ENCODE data around the gene HBA1. TPM values are rescaled to one million over a fixed set of nuclear protein-coding genes. Genes with fewer than 3 reads are reported as not detected.
A peak's percentile ranks its signal among the peaks of the same experiment; 100 is the strongest.
"Not testable (repeated sequence)": the region's sequence is repeated elsewhere in the genome, so short reads cannot be mapped to it uniquely, and the experiment has no call there.

HBA1 gene
- total RNA-seq, result not detected

DNA sequence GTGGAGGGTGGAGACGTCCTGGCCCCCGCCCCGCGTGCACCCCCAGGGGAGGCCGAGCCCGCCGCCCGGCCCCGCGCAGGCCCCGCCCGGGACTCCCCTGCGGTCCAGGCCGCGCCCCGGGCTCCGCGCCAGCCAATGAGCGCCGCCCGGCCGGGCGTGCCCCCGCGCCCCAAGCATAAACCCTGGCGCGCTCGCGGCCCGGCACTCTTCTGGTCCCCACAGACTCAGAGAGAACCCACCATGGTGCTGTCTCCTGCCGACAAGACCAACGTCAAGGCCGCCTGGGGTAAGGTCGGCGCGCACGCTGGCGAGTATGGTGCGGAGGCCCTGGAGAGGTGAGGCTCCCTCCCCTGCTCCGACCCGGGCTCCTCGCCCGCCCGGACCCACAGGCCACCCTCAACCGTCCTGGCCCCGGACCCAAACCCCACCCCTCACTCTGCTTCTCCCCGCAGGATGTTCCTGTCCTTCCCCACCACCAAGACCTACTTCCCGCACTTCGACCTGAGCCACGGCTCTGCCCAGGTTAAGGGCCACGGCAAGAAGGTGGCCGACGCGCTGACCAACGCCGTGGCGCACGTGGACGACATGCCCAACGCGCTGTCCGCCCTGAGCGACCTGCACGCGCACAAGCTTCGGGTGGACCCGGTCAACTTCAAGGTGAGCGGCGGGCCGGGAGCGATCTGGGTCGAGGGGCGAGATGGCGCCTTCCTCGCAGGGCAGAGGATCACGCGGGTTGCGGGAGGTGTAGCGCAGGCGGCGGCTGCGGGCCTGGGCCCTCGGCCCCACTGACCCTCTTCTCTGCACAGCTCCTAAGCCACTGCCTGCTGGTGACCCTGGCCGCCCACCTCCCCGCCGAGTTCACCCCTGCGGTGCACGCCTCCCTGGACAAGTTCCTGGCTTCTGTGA, at the start of gene HBA1:
Gene HBA1 (plus strand): TSS at position 204 of the 906 bp plus-strand sequence. CDS start 37 bp downstream, at position 241.
- Mint-ChIP-seq H3K4me1 (peaks cover 12% of the 10 kb centered on the region), H3K27me3 (peaks cover 57% of the 10 kb centered on the region)
- not testable (repeated sequence) for H3K4me3 Mint-ChIP-seq, H3K9me3 Mint-ChIP-seq, H3K27ac Mint-ChIP-seq, H3K36me3 Mint-ChIP-seq
- peak; percentile 25 for DNase-seq

DNA sequence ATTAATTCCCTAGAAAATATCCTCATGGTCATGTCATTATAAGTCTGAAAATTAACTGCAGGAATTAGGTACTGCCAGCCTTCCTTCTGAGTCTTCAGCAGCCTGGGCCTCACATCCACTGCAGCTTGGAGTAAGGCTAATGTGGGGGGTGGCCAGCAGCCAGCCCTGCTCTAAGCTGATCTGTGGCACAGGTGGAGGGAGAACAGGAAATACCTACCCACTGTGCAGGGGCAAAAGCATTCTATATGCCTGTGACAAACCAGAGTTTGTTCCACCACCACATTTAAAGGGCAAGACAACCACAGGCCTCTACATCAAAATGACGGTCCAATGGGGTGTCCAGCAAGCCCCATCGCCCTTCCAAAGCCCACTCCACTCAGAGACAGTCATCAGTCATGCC, 47.4 kb upstream of the HBA1 start:
- no peak overlapping the region for H3K27ac Mint-ChIP-seq
- H3K9me3 Mint-ChIP-seq, result no peaks in the 10 kb centered on the region
- no peak overlapping the region for H3K4me3 Mint-ChIP-seq

DNA sequence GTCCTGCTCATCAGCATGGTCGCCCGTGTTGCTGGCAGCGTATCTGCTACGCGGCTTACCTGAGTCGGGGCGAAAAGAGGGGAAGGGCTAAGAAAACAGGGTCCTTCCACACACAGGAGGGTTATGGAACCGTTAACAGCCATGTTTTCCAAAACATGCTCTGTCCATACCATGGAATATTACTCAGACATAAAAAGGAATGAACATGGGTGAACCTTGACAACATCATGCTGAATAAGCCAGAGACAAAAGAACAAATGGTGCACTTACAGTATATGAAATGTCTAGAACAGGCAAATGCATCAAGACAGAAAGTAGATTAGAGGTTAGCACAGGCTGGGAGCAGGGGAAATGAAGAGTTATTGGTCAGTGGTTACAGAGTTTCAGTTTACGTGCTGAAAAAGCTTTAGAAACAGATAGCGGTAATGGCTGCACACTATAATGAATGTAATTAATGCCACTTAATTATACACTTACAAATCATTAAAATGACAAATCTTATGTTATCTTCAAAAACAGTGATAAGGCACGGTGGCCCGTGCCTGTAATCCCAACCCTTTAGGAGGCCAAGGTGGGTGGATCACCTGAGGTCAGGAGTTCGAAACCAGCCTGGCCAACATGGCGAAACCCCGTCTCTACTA, 45.8 kb upstream of the HBA1 start:
- Mint-ChIP-seq H3K27me3 (no peaks in the 10 kb centered on the region), H3K9me3 (no peaks in the 10 kb centered on the region), H3K36me3 (peaks cover 10% of the 10 kb centered on the region), H3K4me3 (no peak overlapping the region), H3K27ac (no peak overlapping the region), H3K4me1 (peaks cover 28% of the 10 kb centered on the region)
- DNase-seq, result no peak

More for the DNA sequence above, 47.4 kb upstream of the HBA1 start:
- Mint-ChIP-seq H3K4me1 (peaks cover 23% of the 10 kb centered on the region), H3K27me3 (no peaks in the 10 kb centered on the region), H3K36me3 (peaks cover 4% of the 10 kb centered on the region)
- no peak for DNase-seq

DNA sequence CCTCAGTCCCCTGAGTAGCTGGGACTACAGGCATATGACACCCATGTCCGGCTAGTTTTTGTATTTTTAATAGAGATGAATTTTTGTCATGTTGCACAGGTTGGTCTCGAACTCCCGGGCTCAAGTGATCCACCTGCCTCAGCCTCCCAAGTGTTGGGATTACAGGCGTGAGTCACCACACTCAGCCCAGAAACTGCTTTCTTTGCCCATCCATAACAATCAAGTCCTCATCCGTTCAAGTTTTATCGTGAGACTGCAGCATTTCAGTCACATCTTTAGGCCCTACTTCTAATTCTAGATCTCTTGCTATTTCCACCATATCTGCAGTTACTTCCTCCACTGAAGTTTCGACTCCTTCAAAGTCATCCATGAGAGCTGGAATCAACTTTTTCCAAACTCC, 44.4 kb upstream of the HBA1 start:
- no peaks in the 10 kb centered on the region for H3K9me3 Mint-ChIP-seq
- no peaks in the 10 kb centered on the region for H3K27me3 Mint-ChIP-seq
- H3K4me3 Mint-ChIP-seq, result no peak overlapping the region
- H3K4me1 Mint-ChIP-seq, result peaks cover 34% of the 10 kb centered on the region
- H3K36me3 Mint-ChIP-seq, result peaks cover 14% of the 10 kb centered on the region
- no peak for DNase-seq
- no peak overlapping the region for H3K27ac Mint-ChIP-seq

DNA sequence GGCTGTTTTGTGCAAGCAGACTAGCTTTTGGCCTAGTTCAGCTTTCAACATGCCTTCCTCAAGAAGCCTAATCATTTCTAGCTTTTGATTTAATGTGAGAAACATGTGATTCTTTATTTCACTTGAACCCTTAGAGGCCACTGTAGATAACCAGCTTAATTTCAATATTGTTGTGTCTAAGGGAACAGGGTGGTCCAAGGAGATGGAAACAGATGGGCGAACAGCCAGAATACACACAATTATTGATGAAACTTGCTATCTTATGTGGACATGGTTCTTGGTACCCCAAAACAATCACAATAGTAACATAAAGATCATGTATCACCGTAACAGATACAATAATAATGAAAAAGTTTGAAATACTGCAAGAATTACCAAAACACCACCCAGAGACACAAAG, 42.8 kb upstream of the HBA1 start:
- no peak for DNase-seq
- Mint-ChIP-seq H3K27ac (no peak overlapping the region), H3K9me3 (no peaks in the 10 kb centered on the region), H3K4me1 (peaks cover 34% of the 10 kb centered on the region), H3K36me3 (peaks cover 15% of the 10 kb centered on the region), H3K27me3 (no peaks in the 10 kb centered on the region), H3K4me3 (no peak overlapping the region)

DNA sequence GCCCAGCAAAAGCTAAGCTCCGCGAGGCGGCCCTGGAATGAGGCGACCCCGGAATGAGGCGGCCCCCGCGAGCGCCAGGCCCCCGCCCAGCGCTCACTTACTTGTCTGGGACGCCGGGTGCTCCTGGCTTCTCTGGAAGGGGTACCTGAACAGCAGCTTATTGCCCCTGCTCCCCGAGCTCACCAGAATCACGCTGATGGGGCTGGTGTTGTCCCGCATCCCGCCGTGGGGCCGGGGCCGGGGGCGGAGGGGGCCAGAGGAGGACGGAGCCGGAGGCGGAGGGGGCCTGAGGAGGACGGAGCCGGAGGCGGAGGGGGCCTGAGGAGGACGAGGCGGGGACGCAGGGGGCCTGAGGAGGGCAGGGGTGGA, 38.4 kb upstream of the HBA1 start:
- Mint-ChIP-seq H3K4me3 (peak overlapping the region; percentile 84), H3K27me3 (no peaks in the 10 kb centered on the region), H3K9me3 (no peaks in the 10 kb centered on the region), H3K27ac (peak overlapping the region; percentile 83), H3K36me3 (peaks cover 12% of the 10 kb centered on the region), H3K4me1 (peaks cover 16% of the 10 kb centered on the region)
- DNase-seq, result peak; percentile 34

DNA sequence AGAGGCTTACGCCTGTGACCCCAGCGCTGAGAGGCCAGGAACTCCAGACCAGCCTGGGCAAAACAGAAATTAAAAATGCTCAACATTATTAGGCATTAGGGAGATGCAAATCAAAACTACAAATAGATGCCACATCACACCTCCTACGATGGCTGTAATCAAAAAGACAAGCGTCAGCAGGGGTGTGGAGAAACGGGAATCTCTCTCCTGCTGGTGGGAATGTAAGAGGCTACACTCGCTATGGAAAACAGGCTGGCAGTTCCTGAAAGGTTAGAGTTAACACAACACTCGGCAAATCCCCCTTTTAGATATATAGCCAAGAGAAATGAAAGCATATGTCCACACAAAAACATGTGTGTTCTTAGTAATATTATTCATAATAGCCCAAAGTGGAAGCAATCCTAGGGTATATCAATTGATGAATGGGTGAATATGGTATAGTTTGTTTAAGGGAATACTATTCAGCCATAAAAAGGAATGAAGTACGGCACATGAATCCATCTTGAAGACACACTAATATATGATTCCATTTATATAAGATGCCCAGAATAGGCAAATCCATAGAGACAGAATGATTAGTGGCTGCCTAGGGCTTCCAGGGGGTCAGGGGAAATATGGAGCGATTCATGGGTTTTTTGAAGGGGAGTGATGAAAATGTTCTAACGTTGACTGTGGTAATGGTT, 36.2 kb upstream of the HBA1 start:
- no peak overlapping the region for H3K27ac Mint-ChIP-seq
- H3K9me3 Mint-ChIP-seq, result no peaks in the 10 kb centered on the region
- no peak for DNase-seq
- H3K4me3 Mint-ChIP-seq, result no peak overlapping the region
- H3K36me3 Mint-ChIP-seq, result peaks cover 5% of the 10 kb centered on the region
- H3K4me1 Mint-ChIP-seq, result peaks cover 6% of the 10 kb centered on the region
- H3K27me3 Mint-ChIP-seq, result no peaks in the 10 kb centered on the region

DNA sequence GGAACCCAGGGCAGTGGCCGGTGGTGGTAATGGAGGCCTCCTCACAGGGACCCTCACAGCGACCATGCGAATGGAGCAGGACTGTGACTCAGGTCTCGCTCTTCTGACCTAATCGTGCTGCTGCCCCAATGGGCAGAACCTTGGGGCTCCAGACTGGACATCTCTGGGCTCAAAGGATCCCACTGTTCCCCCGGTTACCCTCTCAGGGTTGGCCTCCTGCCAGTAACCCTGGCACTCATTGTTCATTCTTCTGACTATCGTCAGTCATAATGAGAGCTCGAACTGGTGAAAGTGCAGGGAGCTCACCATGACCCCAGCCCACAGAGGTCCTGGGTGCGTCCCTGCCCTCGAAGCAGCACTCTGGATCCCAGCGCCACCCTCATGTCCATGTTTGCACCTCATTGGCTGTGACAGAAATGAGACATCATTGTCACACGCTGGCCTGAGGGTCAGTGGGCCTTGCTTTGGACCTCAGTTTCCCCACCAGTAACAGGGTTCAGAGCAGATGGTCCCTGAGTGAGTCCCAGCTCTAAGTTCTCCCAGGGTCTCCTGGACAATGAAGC, 34.0 kb upstream of the HBA1 start:
- no peaks in the 10 kb centered on the region for H3K9me3 Mint-ChIP-seq
- no peak for DNase-seq
- H3K27ac Mint-ChIP-seq, result no peak overlapping the region
- H3K4me3 Mint-ChIP-seq, result no peak overlapping the region
- H3K27me3 Mint-ChIP-seq, result peaks cover 4% of the 10 kb centered on the region
- H3K36me3 Mint-ChIP-seq, result peaks cover 2% of the 10 kb centered on the region
- no peaks in the 10 kb centered on the region for H3K4me1 Mint-ChIP-seq

DNA sequence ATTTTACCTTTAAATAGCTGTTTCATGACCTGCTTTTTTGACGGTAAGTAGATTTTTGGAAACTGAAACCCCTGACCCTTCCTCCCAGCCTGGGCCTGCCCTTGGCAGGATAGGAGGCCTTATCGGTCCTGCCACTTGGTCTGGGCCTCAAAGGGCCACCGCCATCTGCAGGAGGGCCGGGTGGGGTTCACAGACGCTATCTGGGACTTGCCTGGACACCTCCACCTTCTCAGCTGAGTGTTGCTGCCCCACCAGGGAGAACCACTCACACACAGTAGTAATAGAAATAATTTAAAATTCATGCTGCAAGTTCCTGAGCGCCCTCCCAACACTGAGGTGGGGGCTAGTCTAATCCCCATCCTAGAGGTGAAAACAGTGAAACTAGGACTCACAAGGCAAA, 33.4 kb upstream of the HBA1 start:
- H3K36me3 Mint-ChIP-seq, result no peaks in the 10 kb centered on the region
- DNase-seq, result no peak
- H3K4me3 Mint-ChIP-seq, result no peak overlapping the region
- H3K4me1 Mint-ChIP-seq, result no peaks in the 10 kb centered on the region
- H3K27ac Mint-ChIP-seq, result no peak overlapping the region
- no peaks in the 10 kb centered on the region for H3K9me3 Mint-ChIP-seq
- H3K27me3 Mint-ChIP-seq, result peaks cover 4% of the 10 kb centered on the region

DNA sequence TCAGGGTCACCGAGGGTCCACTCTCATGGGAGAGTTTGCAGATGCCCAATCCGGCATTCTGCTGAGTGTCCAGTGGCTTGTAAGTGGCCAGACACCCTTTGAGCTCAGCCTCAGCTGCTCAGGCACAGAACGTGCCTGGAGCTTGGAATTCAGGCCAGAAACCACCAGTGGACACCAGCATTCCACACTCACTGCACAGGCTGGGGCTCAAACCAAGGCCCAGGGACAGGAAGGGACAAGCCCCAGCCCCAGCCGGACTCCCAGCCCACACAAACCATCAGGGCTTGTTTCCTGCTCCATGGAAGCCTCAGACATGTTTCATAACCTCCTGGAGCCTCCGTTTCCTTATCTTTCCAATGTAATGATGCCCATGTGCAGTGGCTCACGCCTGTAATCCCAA, 33.0 kb upstream of the HBA1 start:
- no peak overlapping the region for H3K4me3 Mint-ChIP-seq
- no peaks in the 10 kb centered on the region for H3K9me3 Mint-ChIP-seq
- no peak for DNase-seq
- peaks cover 4% of the 10 kb centered on the region for H3K27me3 Mint-ChIP-seq
- no peaks in the 10 kb centered on the region for H3K36me3 Mint-ChIP-seq
- no peaks in the 10 kb centered on the region for H3K4me1 Mint-ChIP-seq
- no peak overlapping the region for H3K27ac Mint-ChIP-seq

DNA sequence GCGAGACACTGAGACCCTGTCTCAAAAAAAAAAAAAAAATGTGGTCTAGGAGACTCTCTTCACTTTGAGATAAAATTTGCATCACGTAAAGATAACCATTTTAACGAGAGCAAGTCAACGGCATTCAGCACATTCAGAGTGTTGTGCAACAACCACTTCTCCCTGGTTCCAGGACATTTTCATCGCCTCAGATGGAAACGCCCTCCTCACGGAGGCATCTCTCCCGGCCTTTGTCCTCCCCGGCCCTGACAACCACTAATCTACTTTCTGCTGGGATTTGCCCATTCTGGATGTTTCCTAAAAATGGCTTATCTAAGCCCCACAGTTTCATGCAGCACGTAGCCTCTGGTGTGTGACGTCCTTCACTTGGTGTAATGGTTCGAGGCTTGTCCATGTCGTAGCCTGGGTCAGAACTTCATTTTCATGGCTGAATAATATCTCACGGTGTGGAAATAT, 31.7 kb upstream of the HBA1 start:
- H3K4me3 Mint-ChIP-seq, result no peak overlapping the region
- no peaks in the 10 kb centered on the region for H3K9me3 Mint-ChIP-seq
- no peaks in the 10 kb centered on the region for H3K36me3 Mint-ChIP-seq
- no peaks in the 10 kb centered on the region for H3K4me1 Mint-ChIP-seq
- no peak for DNase-seq
- H3K27me3 Mint-ChIP-seq, result peaks cover 10% of the 10 kb centered on the region
- no peak overlapping the region for H3K27ac Mint-ChIP-seq

DNA sequence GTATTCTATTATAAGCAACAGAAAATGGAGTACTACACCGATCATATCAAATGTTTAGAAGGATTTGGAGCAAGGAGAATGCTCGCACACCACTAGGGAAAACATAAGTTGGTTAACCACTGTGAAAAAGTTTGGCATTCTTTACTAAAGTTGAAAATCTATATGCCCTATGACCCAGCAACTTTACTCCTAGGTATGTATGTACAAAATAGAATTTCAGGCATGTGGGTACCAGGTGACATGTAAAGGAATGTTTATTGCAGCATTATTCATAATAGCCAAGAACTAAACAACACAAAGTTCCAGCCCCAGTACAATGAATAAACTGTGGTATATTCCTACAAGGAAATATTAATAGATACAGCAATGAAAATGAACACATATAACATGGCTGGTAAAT, 29.8 kb upstream of the HBA1 start:
- no peak for DNase-seq
- Mint-ChIP-seq H3K36me3 (no peaks in the 10 kb centered on the region), H3K9me3 (no peaks in the 10 kb centered on the region), H3K27ac (no peak overlapping the region), H3K4me3 (no peak overlapping the region), H3K4me1 (no peaks in the 10 kb centered on the region), H3K27me3 (peaks cover 11% of the 10 kb centered on the region)

DNA sequence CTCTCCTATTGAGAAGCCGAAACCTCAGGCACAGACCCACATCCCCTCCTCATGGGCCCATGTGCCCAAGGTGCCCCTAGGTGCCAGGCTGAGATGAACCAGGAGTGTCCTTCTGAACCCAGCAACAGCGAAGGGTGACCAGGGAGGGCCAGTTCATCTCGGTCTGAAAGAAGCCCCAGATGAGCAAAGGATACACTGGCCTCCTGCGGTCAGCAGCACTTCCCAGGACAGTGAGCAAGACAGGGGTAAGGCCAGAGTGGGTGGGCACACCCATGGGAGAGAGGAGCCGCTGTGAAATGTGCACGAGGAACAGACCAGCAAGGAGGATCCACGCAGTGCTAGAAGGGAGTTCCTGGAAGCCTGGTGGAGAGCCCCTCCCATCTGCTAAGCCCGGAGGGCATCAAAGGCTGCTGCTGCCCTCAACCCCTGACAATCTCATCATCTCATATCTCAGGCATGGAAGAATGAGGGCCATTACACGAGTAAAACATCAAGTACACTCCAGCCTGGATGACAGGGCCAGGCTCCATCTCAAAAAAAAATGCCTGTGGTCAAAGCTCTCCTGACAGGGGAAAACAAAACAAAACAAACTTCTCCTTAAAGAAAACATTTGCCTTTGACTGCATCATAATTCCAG, 27.3 kb upstream of the HBA1 start:
- Mint-ChIP-seq H3K36me3 (no peaks in the 10 kb centered on the region), H3K9me3 (no peaks in the 10 kb centered on the region), H3K4me1 (no peaks in the 10 kb centered on the region), H3K4me3 (no peak overlapping the region), H3K27ac (no peak overlapping the region), H3K27me3 (peaks cover 22% of the 10 kb centered on the region)
- DNase-seq, result no peak

DNA sequence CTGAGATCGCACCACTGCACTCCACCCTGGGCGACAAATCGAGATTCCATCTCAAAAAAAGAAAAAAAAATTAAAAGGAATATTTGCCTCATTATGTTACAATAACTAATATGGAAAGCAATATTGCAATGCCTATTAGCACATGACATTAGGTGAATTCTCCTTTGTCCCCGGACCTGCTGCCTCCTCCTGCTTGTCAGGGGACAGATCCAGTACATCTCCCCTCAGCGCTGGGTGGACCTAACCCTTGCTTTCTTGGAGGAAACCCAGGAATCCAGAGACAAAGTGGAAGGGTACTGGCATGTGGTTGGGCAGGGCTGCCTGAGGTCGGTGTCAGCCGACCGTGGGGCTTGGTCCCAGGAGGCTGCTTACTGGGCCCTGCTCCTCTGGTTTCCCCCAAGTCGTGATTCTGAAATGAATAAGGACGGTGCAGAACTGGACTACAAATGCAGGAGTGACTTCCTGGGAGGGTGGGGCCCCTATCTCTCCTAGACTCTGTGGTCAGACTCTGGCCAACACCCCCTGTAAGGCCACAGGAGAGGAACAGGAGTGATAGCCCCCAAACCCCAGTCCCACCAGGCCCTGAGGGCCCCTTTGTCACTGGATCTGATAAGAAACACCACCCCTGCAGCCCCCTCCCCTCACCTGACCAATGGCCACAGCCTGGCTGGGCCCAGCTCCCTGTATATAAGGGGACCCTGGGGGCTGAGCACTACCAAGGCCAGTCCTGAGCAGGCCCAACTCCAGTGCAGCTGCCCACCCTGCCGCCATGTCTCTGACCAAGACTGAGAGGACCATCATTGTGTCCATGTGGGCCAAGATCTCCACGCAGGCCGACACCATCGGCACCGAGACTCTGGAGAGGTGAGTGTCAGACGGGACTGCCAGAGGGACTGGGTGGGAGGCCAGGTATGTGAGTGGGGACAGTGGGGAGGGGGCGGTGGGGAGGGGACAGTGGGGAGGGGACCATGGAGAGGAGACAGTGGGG, 24.0 kb upstream of the HBA1 start, which contains the start of gene HBZ:
Gene HBZ (plus strand): TSS at position 504 of the 988 bp plus-strand sequence. CDS start 266 bp downstream, at position 770.
- Mint-ChIP-seq H3K27me3 (peaks cover 41% of the 10 kb centered on the region), H3K4me3 (no peak within 1 kb of the TSS), H3K27ac (no peak within 1 kb of the TSS), H3K36me3 (no peaks in the 10 kb centered on the region), H3K9me3 (no peaks in the 10 kb centered on the region), H3K4me1 (peaks cover 5% of the 10 kb centered on the region)
- DNase-seq, result no peak
